ENCODE measurements around the gene PSTPIP2. TPM values are rescaled to one million over a fixed set of nuclear protein-coding genes. Genes with fewer than 3 reads are reported as not detected.

Gene PSTPIP2
- total RNA-seq, 1 experiment from 2014 or later = 0.39 TPM

DNA sequence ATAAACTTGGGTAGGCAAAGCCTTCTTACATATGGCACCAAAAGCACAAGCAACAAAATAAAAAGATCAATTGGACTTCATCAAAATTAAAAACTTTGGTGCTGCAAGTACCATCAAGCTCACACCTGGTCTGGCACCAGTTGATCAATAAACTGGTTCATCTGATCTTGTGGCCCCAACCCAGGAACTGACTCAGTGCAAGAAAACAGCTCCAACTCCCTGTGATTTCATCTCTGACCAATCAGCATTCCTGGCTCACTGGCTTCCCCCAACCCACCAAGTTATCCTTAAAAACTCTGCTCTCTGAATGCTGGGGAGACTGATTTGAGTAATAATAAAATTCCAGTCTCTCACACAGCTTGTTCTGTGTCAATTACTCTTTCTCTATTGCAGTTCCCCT, 113.3 kb downstream of the PSTPIP2 start:
- intact Hi-C loops (cut with micrococcal nuclease; ENCODE audit: unreplicated experiment) (no loop called here), in situ Hi-C loops (cut with HindIII; ENCODE audit: low pct_unique_long_range_greater_than_20kb, low sequenced_read_pairs) (no loop called here)
- Histone ChIP-seq H3K27ac (ENCODE audit: low read length) (no peak overlapping the region), H3K4me3 (ENCODE audit: low read depth in 2 of 2, low read length in 2 of 2) (no peak overlapping the region), H3K4me1 (ENCODE audit: control insufficient read depth, insufficient read depth, low read length) (peaks cover 3% of the 10 kb centered on the region; the same call in 1 of the 2 replicates), H3K9me3 (ENCODE audit: control insufficient read depth, insufficient read depth, low read depth, low read length) (no peaks in the 10 kb centered on the region), H3K36me3 (ENCODE audit: control insufficient read depth, insufficient read depth, low read length) (no peaks in the 10 kb centered on the region), H3K27me3 (ENCODE audit: control insufficient read depth, insufficient read depth, low read length) (no peaks in the 10 kb centered on the region)
- ATAC-seq (no peak), DNase-seq (ENCODE audit: low read depth, low spot score) (no peak)
- TF ChIP-seq TCF7L2 (IDR thresholded peaks at IDR 0.05; ENCODE audit: low read depth, low read length) (no peak), SIN3A (IDR thresholded peaks at IDR 0.05; ENCODE audit: borderline replicate concordance, insufficient read depth, low read depth, low read length) (no peak)
- POLR2A ChIA-PET = no interaction called here
- CTCF ChIA-PET = no interaction called here
- no TSS peak for BruUV-seq (replicated peaks)

DNA sequence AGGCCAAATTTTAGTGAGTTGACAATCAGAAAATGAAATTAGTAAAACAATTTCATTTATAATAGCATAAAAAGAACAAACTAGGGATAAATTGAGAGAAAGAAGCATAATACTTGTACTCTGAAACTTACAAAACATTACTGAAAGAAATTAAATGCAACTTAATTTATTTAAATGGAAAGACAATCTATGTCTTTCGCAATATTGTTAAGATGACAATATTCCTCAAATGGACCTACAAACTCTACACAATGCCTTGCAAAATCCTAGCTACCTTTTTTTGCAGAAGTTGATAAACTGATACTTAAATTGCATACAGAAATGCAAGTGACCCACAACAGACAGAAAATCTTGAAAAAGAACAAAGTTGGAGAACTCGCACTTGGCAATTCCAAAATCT, 114.0 kb downstream of the PSTPIP2 start:
- H3K27me3 ChIP-seq (ENCODE audit: control insufficient read depth, insufficient read depth, low read length) = no peaks in the 10 kb centered on the region
- intact Hi-C loops (cut with micrococcal nuclease; ENCODE audit: unreplicated experiment) (no loop called here), in situ Hi-C loops (cut with HindIII; ENCODE audit: low pct_unique_long_range_greater_than_20kb, low sequenced_read_pairs) (no loop called here)
- no peaks in the 10 kb centered on the region for H3K9me3 ChIP-seq (ENCODE audit: control insufficient read depth, insufficient read depth, low read depth, low read length)
- ChIA-PET POLR2A (no interaction called here), CTCF (no interaction called here)
- TF ChIP-seq TCF7L2 (IDR thresholded peaks at IDR 0.05; ENCODE audit: low read depth, low read length) (no peak), SIN3A (IDR thresholded peaks at IDR 0.05; ENCODE audit: borderline replicate concordance, insufficient read depth, low read depth, low read length) (no peak), POLR2AphosphoS5 (IDR thresholded peaks at IDR 0.05; ENCODE audit: low read depth, low read length) (no peak)
- TF ChIP-seq, protein P1, sequence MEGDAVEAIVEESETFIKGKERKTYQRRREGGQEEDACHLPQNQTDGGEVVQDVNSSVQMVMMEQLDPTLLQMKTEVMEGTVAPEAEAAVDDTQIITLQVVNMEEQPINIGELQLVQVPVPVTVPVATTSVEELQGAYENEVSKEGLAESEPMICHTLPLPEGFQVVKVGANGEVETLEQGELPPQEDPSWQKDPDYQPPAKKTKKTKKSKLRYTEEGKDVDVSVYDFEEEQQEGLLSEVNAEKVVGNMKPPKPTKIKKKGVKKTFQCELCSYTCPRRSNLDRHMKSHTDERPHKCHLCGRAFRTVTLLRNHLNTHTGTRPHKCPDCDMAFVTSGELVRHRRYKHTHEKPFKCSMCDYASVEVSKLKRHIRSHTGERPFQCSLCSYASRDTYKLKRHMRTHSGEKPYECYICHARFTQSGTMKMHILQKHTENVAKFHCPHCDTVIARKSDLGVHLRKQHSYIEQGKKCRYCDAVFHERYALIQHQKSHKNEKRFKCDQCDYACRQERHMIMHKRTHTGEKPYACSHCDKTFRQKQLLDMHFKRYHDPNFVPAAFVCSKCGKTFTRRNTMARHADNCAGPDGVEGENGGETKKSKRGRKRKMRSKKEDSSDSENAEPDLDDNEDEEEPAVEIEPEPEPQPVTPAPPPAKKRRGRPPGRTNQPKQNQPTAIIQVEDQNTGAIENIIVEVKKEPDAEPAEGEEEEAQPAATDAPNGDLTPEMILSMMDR (IDR thresholded peaks at IDR 0.05) = no peak
- TF ChIP-seq, protein P2, sequence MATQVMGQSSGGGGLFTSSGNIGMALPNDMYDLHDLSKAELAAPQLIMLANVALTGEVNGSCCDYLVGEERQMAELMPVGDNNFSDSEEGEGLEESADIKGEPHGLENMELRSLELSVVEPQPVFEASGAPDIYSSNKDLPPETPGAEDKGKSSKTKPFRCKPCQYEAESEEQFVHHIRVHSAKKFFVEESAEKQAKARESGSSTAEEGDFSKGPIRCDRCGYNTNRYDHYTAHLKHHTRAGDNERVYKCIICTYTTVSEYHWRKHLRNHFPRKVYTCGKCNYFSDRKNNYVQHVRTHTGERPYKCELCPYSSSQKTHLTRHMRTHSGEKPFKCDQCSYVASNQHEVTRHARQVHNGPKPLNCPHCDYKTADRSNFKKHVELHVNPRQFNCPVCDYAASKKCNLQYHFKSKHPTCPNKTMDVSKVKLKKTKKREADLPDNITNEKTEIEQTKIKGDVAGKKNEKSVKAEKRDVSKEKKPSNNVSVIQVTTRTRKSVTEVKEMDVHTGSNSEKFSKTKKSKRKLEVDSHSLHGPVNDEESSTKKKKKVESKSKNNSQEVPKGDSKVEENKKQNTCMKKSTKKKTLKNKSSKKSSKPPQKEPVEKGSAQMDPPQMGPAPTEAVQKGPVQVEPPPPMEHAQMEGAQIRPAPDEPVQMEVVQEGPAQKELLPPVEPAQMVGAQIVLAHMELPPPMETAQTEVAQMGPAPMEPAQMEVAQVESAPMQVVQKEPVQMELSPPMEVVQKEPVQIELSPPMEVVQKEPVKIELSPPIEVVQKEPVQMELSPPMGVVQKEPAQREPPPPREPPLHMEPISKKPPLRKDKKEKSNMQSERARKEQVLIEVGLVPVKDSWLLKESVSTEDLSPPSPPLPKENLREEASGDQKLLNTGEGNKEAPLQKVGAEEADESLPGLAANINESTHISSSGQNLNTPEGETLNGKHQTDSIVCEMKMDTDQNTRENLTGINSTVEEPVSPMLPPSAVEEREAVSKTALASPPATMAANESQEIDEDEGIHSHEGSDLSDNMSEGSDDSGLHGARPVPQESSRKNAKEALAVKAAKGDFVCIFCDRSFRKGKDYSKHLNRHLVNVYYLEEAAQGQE (IDR thresholded peaks at IDR 0.05; ENCODE audit: insufficient read depth in 1 of 2, low read depth in 2 of 2, low read length in 1 of 2) = no peak
- no peak for ATAC-seq
- H3K4me1 ChIP-seq (ENCODE audit: control insufficient read depth, insufficient read depth, low read length) = peaks cover 2% of the 10 kb centered on the region; the same call in 1 of the 2 replicates
- H3K4me3 ChIP-seq (ENCODE audit: low read depth in 2 of 2, low read length in 2 of 2) = no peak overlapping the region
- BruUV-seq (replicated peaks) = no TSS peak
- H3K36me3 ChIP-seq (ENCODE audit: control insufficient read depth, insufficient read depth, low read length) = no peaks in the 10 kb centered on the region
- DNase-seq (ENCODE audit: low read depth, low spot score) = no peak
- H3K27ac ChIP-seq (ENCODE audit: low read length) = no peak overlapping the region

DNA sequence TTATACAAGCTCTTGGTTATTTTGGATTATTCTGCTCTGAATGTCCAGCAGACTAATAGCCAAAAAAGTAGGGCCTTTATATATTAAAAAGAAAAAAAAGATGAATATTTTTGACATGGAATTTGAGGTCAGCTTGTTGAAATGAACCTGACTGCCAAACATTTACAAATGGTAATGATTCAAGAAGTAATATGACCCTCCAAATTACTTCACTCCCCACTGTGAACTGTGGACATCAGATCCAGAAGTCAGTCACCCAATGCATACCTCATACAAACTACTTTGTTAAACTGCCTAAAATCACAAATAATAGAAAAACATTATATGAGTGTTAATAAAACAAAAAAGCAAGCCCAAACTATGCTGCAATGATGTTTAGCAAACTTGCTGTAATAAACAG, 115.0 kb downstream of the PSTPIP2 start:
- ATAC-seq (no peak), DNase-seq (ENCODE audit: low read depth, low spot score) (no peak)
- intact Hi-C loops (cut with micrococcal nuclease; ENCODE audit: unreplicated experiment) (no loop called here), in situ Hi-C loops (cut with HindIII; ENCODE audit: low pct_unique_long_range_greater_than_20kb, low sequenced_read_pairs) (no loop called here)
- Histone ChIP-seq H3K36me3 (ENCODE audit: control insufficient read depth, insufficient read depth, low read length) (no peaks in the 10 kb centered on the region), H3K27ac (ENCODE audit: low read length) (no peak overlapping the region), H3K9me3 (ENCODE audit: control insufficient read depth, insufficient read depth, low read depth, low read length) (no peaks in the 10 kb centered on the region), H3K4me1 (ENCODE audit: control insufficient read depth, insufficient read depth, low read length) (no peaks in the 10 kb centered on the region), H3K4me3 (ENCODE audit: low read depth in 2 of 2, low read length in 2 of 2) (no peak overlapping the region), H3K27me3 (ENCODE audit: control insufficient read depth, insufficient read depth, low read length) (no peaks in the 10 kb centered on the region)
- ChIA-PET CTCF (no interaction called here), POLR2A (no interaction called here)
- no TSS peak for BruUV-seq (replicated peaks)
- TF ChIP-seq, protein P2 (IDR thresholded peaks at IDR 0.05; ENCODE audit: insufficient read depth in 1 of 2, low read depth in 2 of 2, low read length in 1 of 2) = no peak
- no peak for TF ChIP-seq SIN3A (IDR thresholded peaks at IDR 0.05; ENCODE audit: borderline replicate concordance, insufficient read depth, low read depth, low read length)
- TF ChIP-seq TCF7L2 (IDR thresholded peaks at IDR 0.05; ENCODE audit: low read depth, low read length) = no peak
- no peak for TF ChIP-seq POLR2AphosphoS5 (IDR thresholded peaks at IDR 0.05; ENCODE audit: low read depth, low read length)
- TF ChIP-seq, protein P1 (IDR thresholded peaks at IDR 0.05) = no peak
